A549 (cell line): Measurements from ENCODE around the gene ARHGAP32.

ENCODE experiments used
- BHLHE40 ChIP-seq: IDR thresholded peaks from 2 replicates; pipeline ENCODE4 v1.6.1; 2012; ENCODE audit warnings: low read depth, low read length, inconsistent platforms
- HDAC2 ChIP-seq: fragments of 200-600 bp; sonication (generic); IDR thresholded peaks from 2 replicates; pipeline ENCODE4 v1.6.1; 2016
- HMGXB4 ChIP-seq: fragments of 250-450 bp; sonication (Bioruptor Pico); IDR thresholded peaks from 2 replicates; pipeline ENCODE4 v1.5.0; 2021; ENCODE audit warnings: mild to moderate bottlenecking, moderate library complexity, borderline replicate concordance
- NFE2L2 ChIP-seq: fragments of 150-350 bp; conservative IDR thresholded peaks from 2 replicates; pipeline ENCODE4 v1.6.1; 2014; ENCODE audit warnings: low read length
- PHF8 ChIP-seq: fragments of 200-600 bp; sonication (generic); IDR thresholded peaks from 2 replicates; pipeline ENCODE4 v1.6.1; 2016; ENCODE audit warnings: low read depth, mild to moderate bottlenecking, antibody characterized with exemption, moderate library complexity, borderline replicate concordance
- POLR2A ChIP-seq: IDR thresholded peaks from 2 replicates; pipeline ENCODE4 v1.6.1; 2012; ENCODE audit warnings: mild to moderate bottlenecking, low read length
- RAD21 ChIP-seq, 2 experiments: fragments of >200 bp in 1 of 2; sonication (Bioruptor Twin) in 1 of 2; formaldehyde crosslinking in 1 of 2; IDR thresholded peaks in 1 of 2; conservative IDR thresholded peaks in 1 of 2; 2 replicates in 1 of 2; 3 replicates in 1 of 2; pipeline ENCODE4 v1.6.1; 2012 to 2018; ENCODE audit warnings: inconsistent platforms in 1 of 2
- RCOR1 ChIP-seq: fragments of 150-350 bp; IDR thresholded peaks from 2 replicates; pipeline ENCODE4 v1.6.1; 2014; ENCODE audit warnings: antibody characterized with exemption, low read length, low read depth
- REST ChIP-seq: fragments of 200-600 bp; sonication (generic); IDR thresholded peaks from 2 replicates; pipeline ENCODE4 v1.6.1; 2016; ENCODE audit warnings: antibody characterized with exemption, mild to moderate bottlenecking, moderate library complexity
- RNF2 ChIP-seq: fragments of 200-600 bp; sonication (generic); IDR thresholded peaks from 2 replicates; pipeline ENCODE4 v1.6.1; 2016; ENCODE audit warnings: low read depth, mild to moderate bottlenecking, antibody characterized with exemption, moderate library complexity, borderline replicate concordance
- ZFP36 ChIP-seq: fragments of 450-650 bp; IDR thresholded peaks from 2 replicates; pipeline ENCODE4 v1.6.1; 2014; ENCODE audit warnings: borderline replicate concordance; ENCODE audit not compliant: partially characterized antibody
- TF ChIP-seq, protein P1 (sequence below): fragments of >200 bp; sonication (Bioruptor Twin); formaldehyde crosslinking; IDR thresholded peaks from 3 replicates; pipeline ENCODE4 v1.5.1; 2016

GRCh38 chr11:129055196-129055595 is 136.9 kb downstream of the ARHGAP32 start:
- TF ChIP-seq, protein P1, sequence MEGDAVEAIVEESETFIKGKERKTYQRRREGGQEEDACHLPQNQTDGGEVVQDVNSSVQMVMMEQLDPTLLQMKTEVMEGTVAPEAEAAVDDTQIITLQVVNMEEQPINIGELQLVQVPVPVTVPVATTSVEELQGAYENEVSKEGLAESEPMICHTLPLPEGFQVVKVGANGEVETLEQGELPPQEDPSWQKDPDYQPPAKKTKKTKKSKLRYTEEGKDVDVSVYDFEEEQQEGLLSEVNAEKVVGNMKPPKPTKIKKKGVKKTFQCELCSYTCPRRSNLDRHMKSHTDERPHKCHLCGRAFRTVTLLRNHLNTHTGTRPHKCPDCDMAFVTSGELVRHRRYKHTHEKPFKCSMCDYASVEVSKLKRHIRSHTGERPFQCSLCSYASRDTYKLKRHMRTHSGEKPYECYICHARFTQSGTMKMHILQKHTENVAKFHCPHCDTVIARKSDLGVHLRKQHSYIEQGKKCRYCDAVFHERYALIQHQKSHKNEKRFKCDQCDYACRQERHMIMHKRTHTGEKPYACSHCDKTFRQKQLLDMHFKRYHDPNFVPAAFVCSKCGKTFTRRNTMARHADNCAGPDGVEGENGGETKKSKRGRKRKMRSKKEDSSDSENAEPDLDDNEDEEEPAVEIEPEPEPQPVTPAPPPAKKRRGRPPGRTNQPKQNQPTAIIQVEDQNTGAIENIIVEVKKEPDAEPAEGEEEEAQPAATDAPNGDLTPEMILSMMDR: no peak
- TF ChIP-seq HMGXB4 (no peak), NFE2L2 (no peak), POLR2A (no peak), RCOR1 (no peak), RAD21 (conservative IDR thresholded peaks at IDR 0.05 in 1 of 2, IDR thresholded peaks at IDR 0.05 in 1 of 2) (no peak), ZFP36 (no peak), BHLHE40 (no peak), RNF2 (no peak), REST (no peak), HDAC2 (no peak), PHF8 (no peak)
